HG03135 (cell line): ENCODE data around the gene SPRN.
"Not testable (repeated sequence)": the region's sequence is repeated elsewhere in the genome, so short reads cannot be mapped to it uniquely, and the experiment has no call there.

Experiments used
- ATAC-seq: cut with Tn5 transposase; IDR thresholded peaks from one replicate; pipeline ENCODE4 v1.9.1; 2021; ENCODE audit warnings: mild to moderate bottlenecking, moderate library complexity; ENCODE audit not compliant: unreplicated experiment

Gene SPRN

DNA sequence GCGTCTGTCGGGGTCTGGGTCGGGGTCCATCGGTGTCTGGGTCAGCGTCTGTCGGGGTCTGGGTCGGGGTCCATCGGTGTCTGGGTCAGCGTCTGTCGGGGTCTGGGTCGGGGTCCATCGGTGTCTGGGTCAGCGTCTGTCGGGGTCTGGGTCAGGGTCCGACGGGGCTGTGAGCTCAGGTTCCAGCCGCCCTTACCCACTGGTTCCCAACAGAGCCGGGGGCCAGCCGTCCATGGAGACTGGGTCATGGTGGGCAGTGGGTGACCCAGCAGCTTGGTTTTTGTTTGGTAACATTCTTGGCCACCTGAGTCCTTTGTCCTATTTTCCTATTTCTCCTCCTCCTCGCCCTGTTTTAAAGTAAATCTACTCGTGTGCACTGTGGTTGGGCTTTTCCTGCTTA lies 16.9 kb upstream of the SPRN start:
- ATAC-seq, result not testable (repeated sequence)

DNA sequence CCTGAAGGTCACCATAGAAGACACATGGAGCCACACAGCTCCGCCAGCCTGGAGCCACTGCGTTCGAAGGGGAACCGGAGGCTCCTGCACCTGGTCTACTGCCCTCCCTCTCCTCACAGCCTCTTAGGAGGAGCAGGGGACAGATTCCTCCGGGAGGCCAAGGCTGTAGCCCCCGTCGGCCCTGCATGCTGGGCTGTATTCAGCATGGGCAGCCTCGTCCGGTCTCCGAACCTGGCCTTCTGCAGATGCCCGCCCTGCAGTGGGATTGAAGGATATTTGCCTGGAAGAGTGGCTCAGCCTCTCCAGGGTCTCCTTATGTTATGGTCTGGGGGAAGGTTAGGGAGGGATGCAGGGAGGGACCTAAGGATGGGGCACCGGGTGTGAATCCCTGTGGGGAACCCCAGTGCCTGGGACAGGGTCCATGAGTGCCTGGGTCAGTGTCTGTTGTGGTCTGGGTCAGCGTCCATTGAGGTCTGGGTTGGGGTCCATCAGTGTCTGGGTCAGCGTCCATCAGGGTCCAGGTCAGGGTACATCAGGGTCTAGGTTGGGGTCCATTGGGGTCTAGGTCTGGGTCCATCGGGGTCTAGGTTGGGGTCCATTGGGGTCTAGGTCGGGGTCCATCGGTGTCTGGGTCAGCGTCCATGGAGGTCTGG lies 16.3 kb upstream of the SPRN start:
- ATAC-seq, result no peak

DNA sequence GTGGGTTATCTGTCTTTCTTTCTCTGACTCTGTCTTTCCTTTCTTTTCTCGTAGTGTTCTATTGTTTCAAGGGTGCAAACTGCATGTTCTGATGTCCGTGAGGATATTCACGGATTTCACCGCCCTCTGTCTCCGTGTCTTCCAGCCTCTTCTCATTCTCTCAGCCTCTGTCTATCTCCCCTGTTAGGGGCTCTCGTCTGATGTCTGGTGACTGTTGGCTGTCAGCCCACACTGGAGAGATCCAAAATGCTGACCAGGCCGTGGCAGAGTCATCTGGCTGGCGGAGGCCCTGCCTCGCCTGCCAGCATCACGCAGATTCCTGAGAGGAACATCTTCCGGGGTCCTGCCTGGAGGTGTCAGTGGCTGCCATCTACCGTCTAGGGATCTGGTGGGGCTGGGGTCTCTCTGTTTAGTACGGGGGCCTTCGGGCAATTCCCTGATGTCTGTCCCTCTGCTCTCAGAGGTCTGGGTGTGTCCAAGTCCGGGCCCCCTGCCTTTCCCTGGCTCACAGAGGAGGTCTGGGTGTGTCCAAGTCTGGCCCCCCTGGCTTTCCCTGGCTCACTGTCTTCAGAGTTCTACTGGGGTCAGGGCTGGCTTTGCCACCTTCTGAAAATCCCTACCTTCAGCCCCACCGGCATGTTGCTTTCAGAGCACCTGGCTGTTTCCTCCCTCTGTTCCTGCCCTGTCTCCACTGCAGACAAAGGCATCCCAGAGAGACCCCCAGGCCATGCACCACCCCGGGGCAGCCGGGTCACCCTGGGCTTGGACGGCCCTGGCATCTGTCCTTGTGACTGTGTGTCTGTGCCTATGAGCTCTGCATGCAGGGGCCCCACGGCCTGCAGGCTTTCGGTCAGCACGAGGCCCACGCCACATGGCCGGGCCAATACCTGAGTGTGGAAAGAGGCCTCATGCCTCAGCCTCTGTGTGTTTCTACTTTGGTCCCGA lies 15.4 kb upstream of the SPRN start:
- ATAC-seq, result no peak

DNA sequence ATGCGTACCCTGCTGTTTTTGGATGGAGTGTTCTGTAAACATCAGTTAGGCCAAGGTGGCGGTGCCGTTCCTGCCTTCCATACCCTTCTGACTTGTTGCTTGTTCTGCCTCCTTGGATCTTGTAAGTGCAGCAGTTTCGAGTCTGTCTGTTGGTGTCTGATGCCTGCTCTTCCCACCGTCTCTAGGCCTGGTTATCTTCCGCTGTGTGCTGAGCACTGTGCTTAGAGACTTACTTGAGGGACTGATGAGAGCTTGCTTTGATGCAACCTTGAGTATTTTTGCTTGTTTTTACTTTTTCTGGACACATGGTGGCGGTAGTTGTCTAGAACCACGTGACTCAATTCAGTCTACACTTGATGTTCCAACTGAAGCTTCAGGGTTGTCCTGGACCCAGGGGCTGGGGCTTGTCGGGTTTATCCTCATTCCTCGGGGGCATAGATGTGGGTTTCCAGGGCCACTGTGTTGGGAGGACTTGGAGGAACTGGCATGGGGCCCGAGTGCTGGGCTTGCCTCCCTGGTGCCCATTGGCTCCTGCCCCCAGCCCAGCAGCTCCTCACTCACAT lies 14.4 kb upstream of the SPRN start:
- ATAC-seq, result no peak

DNA sequence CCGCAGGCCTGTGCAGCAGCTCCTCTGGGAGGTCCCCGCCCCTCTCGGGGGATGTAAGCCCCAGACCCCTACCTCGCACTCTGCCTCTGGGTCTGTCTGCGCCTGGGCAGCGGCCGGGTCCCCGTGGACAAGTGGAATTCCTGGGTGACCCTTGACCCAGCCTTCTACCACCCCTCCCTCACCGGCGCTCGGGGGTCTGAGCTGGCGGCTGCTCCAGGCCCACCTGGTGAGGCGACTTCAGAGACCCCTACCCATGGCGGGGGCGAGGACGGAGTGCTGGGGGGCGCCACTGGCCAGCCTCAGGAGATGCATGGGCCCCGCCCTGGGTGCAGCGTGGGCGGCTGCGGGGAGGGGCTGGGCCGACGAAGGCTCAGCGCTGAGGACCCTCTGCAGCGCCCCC lies 8.4 kb upstream of the SPRN start:
- ATAC-seq, result not testable (repeated sequence)

DNA sequence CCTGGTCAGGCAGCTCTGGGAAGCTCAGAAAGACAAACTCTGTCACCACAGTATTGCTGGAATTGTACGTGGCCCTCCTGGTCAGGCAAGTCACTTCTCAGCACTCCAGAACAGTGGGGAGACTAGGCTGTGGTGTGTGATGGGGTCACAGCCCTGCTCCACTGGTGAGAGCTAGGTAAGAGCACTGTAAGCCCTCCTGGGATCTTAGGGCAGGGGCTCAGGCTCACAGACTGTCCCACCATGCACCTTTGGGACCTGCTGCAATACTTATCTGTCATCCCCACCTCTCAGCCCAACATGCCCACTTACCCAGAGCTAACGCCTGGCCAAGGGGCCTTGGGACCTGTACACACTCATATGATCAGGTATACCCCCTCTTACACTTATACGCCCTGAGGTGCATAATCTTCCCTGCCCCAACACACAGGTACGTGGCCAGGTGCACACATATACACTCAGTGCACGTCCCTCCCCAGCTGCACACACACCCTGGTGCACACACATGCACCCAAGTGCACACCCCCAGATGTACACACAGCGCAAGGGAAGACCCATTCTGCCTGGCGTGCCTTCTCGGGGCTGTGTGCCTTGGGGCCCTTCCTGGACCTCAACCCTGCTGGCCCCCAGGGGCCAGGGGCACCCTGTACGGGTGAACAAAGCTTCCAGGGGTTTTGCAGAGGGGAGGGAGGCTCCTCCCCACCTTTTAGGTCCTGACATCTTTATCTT lies 7.6 kb upstream of the SPRN start:
- ATAC-seq, result not testable (repeated sequence)

DNA sequence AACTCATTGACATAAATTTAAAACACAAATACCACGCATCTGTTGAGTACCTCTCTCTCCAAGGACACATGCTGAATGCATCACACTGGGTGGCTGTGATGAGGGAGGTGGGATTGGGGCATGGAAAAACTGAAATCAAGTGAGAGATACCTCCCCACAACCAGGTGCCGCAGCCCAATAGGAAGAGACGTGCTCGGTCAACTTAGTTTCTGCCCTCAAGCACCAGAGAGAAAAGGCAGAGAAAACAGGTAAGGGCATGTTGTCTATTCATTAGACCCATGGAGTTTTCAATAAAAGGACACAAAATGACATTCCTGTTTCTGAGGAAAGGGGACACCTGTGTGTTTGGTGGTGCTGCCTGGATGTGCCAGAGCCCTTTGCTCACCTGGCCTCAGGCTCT lies 5.1 kb upstream of the SPRN start:
- ATAC-seq, result not testable (repeated sequence)

DNA sequence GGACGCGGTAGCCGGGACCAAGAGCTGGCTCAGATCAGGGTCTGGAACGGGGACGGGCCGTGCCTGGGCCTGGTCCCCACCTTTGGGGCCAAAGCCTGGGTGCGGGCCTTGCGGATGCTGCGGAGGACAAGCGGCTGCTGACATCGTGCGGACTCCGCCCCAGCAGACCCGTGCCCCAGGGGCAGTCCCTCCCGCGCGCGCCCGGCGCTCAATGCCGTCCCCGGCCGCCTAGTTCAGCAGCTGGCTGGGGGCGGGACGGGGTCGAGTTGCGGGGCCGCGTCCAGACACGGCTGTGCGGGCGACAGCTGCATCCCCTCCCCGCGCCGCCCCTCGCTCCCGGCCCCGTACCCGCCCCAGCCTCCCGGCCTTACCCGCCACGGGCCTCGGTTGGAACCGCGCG lies 323 bp downstream of the SPRN start:
- not testable (repeated sequence) for ATAC-seq

DNA sequence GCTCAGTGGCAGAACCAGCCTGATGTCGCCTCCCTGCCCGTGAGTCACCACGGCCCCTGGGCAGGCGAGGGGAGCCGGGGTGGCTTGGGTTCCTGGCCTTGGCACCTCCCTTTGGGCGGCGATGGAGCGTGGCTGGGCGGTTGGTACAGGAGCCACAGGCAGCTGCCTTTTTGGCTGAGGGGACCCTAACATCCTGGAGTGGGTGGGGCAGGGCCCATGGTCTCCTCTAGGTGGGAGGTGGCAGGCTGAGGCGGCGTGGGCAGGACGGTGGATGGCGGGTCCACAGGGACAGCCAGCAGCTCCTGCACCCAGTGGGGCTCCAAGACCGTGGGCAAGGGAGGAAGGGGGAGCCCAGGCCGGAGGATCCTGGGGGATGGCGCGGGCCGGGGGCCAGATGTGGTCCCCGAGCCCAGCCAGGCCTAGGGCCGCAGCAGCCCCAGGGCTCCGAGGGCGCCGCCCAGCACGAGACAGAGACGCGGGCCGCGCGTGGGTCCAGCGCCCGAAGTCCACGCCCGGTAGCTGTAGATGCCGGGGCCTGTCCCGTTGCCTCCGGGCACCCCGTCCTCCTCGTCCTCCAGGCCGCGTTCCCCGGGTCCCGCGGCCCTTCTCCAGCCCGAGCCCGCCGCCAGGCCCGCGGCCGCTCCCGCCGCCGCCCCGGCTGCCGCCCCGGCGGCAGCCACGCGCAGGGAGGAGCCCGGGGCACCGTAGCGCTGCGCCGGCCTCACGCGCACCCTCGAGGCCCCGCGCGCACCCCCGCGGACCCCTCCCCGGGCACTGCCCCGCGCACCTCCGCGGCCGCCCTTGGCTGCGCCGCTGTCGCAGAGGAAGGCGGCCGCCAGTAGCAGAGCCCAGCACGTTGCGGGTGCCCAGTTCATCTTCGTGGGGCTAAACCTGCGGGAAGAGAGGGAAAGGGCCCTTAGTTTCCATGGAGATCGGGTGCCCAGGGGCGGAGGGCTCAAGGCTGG lies 1.3 kb downstream of the SPRN start:
- ATAC-seq, result no peak

DNA sequence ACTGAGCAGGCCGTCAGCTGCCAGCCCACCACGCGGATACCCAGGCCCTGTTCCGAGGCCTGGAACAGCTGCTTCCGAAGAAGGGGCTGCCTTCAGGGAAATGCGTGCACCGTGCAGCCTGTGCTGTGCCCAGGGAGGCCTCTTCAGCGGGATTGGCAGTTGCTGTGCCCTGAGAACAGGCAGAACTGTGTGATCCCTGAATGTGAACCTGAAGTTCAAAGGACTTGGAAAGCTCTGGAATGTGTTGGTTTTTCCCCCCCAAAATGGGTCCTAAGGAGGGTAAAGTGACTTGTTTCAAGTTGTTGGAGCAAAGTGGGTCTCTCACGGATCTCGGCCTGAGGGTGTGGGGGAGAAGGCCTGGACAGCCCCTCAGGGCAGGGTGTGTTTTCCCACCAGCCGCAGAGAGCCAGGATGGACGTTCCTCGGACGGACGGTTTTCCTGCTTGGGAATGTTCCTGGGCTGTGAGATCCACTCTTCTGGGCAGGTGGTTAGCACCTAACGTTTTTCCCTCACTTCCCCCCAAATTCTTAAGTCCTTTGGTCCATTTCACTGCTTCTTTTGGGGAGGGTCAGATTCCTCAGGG lies 2.1 kb downstream of the SPRN start:
- ATAC-seq, result no peak

DNA sequence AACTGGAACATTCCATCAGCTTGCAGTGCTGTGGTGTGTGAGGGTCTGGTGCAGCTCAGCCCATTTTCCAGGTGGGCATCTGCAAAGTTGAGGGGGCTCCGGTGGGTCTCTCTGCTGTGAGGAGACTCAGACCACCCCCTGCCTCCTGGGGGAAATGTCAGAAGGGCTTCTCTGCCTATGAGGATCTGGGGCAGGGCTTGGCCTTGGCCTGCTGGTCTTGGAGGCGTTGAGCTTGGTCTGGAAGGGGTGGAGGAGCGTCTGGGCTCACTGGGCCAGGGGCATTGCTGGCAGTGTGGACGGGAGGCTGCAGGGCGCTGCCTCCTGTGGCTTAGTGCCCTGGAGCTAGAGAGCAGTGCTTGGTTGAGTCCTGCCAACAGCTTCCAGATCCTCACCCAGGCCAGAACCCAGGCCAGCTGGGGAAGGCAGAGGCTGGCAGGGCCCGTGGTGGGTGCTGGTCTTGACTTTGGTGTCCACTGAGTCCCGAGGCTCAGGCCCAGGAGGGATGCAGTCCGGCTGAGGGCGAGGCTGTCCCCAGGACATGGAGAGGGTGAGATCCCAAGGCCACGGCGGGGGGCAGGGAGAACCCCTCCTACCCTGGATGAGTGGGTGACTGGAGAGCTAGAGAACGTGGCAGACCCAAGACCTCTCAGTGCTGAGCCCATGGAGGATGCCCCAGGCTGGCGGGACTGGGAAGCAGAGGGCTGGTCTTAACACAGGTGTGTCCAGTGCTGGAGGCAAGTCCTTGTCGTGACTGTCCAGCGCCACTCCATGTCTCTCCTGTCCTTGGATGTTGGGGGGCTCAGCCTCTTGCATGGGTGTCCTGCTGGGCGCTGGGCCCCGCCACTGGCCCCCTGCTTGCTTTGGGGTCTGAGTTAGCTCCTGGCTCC lies 2.8 kb downstream of the SPRN start:
- no peak for ATAC-seq

DNA sequence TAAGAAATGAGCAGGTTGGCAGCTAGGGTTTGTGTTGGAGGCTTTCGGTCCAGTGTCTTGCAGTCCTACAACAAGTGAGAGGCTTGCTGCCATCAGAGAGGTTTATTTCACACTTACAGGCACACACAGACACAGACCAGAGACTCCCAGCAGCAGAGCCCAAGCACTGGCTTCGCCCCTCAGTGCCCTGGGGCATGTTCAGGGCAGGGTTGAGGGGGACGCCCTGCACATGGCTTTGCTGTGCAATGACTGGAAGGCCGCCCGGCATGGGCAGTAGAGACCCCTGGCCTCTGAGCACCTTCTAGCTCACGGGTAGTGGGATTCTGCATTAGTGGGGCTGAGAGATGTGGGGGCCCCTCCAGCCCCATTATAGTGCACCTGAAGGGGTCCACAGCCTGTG lies 3.8 kb downstream of the SPRN start:
- no peak for ATAC-seq

DNA sequence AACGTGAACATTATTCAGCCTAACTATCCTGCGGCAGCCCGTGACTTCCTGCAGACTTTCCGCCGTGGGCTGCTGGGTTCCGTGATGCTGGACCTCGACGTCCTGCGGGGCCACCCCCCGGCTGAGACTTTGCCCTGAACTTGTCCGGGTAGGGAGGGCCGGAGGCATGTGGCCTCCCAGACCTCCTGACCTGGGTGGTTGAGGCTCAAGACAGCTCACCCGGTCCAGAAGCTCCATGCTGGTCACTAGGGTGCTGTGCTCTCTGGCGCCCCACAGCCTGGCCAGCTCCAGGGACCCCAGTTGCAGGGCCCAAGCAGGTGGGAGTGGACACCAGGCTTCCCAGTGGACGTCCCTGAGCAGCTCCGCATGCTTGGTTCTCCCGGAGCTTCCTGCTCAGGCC lies 4.4 kb downstream of the SPRN start:
- ATAC-seq, result no peak

DNA sequence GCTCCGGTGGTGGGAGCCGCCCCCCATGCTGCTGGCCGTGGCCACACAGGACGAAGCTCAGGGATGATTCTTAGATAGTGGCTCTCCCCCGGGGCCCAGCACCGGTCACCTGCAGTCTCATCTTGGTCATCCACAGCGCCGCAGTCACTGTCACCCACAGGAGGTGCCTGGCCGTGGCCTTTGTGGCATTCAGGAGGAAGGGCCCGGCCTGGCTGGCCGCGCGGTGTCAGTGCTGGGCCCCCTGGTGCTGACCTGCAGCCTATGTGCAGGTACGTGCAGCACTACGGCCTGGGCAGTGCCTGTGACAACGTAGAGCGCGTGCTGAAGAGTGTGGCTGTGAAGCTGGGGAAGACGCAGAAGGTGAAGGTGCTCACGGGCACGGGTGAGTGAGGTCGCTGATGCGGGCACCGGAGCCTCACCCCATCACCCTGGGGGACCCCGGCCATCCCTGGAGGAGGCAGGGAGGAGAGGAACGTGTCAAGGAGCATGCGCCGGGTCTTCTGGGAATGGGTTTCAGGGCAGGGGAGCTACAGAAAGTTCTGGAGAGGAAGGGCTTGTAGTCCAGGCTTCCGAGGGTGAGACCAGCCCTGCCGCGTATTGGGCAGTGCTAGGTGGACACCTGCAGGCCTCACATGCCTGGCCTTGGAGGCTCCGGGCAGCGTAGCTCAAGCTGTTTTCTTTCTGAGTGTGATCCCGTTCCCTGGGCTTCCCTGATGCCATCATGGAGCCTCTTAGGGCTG lies 5.0 kb downstream of the SPRN start:
- no peak for ATAC-seq

DNA sequence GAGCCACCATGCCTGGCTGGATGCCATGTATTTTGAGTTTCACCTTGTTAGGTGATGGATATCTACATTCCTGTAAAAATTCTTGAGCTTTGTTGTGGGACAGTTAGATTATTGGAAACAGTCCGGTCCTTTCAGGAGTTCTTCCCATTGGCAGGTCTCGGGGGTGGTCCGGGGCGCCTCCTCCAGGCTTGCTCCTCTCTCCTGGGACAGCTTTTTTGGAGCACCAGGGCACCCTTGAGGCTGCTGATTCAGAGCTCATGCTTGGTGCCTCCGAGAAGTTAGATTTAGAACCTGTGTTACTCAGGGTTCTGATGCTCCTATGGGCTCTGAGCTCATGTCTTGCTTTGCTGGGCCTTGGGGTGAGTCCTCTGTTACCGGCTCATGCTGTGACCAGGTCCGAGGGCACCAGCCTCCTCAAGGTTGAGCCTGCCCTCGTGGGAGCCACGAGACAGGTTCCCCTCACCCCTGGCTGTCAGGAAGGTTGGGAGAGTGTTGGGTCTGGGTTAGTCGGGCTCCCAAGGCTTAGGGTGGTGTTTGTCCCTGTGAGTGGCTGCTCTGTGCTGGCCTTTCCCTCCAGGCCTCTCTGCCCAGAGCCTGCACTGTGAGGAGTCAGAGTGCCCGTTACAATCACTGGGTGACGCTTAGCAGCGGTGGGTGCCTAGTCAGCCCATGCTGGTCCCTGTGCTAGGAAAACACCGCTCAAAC lies 6.0 kb downstream of the SPRN start:
- ATAC-seq, result no peak

DNA sequence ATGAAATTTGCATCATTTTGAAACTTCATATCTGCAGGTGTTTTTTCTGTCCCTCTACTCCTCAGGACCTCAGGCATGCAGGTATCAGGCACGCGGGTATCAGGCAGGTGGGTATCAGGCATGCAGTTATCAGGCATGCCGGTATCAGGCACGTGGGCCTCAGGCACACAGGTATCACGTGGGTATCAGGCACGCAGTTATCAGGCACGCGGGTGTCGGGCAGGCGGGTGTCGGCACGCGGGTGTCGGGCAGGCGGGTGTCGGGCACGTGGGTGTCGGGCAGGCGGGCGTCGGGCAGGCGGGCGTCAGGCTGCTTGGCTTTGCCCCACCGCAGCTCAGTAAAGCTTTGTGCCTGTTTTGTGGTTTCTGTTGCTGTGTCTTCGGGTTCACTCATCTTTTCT lies 8.7 kb downstream of the SPRN start:
- ATAC-seq, result no peak

DNA sequence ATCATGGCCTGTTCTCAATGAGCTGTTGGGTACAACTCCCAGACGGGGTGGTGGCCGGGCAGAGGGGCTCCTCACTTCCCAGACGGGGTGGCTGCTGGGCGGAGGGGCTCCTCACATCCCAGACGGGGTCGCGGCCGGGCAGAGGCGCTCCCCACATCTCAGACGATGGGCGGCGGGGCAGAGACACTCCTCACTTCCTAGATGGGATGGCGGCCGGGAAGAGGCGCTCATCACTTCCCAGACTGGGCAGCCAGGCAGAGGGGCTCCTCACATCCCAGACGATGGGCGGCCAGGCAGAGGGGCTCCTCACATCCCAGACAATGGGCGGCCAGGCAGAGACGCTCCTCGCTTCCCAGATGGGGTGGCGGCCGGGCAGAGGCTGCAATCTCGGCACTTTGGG lies 10.0 kb downstream of the SPRN start:
- ATAC-seq, result not testable (repeated sequence)

DNA sequence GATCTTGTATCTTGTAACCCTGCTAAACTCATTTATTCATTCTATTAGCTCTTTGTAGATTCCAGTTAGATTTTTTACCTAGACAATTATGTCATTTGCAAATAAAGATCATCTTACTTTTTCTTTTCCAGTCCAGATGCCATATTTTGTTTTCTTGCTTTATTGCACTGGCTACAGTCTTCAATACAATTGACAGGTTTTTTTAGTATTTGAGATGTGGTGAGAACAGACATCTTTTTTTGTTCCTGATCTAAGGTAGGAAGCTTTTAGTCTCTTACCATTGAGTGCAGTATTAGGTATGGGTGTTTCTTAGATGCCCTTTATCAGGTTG lies 12.1 kb downstream of the SPRN start:
- ATAC-seq, result no peak
